Stimulated activated CD4-positive, alpha-beta T cell treated with anti-CD3 and anti-CD28 coated beads, TNF-alpha, amount 100 ng/mL, for 24 hours (primary cell): Measurements from ENCODE around the gene LCN9.
"Not testable (repeated sequence)": the region's sequence is repeated elsewhere in the genome, so short reads cannot be mapped to it uniquely, and the experiment has no call there.

Source experiments
- DNase-seq, 3 experiments: peaks; one replicate each; pipeline ENCODE4 v3.0.0-alpha.2; 2020; ENCODE audit warnings: low read depth in 3 of 3

The LCN9 gene

DNA sequence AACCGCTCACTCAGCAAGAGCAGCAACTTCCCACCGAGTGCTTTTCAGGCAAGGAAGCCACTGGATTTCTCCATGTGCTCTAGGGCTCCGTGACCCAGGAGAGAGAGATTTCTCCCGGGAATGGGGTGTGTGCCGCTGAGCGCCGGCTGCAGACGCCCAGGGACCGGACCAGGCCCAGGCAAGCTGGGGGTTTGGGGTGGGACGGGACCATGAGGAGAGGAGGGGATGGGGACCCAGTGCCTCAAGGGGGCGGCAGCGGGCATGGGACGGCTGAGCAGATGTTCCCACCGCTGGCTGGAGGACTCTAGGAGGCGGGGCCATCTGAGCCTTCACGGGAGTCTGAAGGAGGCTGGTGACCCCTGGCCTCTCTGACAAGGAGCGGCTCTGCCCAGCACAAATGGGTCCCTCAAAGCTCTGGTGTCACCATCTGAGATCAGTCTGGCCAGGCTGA lies 8.5 kb downstream of the LCN9 start:
- no peak for DNase-seq

DNA sequence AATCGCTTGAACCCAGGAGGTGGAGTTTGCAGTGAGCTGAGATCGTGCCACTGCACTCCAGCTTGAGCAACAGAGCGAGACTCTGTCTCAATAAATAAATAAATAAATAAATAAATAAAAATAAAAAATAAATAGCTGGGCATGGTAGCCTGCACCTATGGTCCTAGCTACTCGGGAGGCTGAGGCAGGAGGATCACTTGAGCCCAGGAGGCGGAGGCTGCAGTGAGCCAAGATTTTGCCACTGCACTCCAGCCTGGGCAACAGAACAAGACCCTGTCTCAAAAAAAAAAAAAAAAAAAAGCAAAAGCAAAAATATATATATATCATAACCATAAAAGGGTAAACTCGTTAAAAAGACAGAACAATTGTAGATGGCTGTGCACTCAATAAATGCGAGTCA lies 9.7 kb downstream of the LCN9 start:
- not testable (repeated sequence) for DNase-seq

DNA sequence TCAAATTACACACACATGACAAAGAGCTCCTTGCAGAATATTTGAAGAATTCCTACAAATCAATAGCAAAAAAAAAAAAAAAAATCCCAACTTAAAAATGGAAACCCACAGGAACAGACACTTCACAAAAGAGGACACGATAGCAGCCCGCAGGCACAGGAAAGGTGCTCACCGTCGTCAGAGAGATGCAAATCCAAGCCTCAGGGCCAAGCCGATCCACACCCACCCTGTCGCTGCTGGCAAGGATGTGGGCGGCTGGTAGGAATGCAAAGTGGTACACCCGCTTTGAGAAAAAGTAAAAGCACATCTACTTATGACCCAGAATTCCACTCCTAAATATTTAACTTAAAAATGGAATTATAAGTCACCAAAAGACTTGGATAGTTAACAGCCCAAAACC lies 10.8 kb downstream of the LCN9 start:
- no peak for DNase-seq

DNA sequence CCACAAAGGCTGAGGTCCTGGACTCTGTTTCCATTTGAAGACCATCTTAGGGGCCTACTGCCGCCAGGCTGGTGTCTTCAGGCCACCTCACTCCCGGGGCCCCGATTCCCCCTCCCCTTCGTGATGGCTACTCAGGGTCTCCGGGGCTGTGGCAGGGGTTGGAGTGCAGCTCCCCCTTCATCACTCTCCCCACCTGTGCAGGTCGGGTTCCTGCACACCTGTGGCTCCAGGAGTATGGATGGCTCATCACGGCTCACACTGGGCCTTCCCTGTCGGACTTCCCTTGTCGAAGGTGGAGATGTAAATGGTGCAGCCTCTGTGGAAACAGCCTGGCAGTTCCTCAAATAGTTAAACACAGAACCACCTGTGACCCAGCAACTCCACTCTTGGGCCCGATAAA lies 11.9 kb downstream of the LCN9 start:
- no peak for DNase-seq

DNA sequence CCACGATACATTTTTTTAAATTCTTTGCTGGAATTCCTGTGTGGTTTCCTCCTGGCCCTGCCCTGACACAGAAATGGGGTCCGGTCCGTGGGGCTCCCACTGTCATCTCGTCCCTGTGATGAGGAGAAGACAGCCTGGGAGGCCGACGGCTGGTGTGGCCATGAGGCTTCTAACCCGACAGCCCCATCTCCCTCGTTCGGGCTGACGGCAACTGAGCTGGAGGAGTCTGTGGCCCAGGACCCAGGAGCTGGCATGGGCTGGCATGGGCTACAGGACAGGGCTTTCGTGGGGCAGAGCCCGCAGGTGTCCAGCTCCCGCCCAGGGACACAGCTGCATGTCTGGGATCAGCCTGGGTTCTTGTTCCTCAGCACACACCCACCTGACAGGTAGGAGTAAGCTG lies 13.8 kb downstream of the LCN9 start:
- no peak for DNase-seq

DNA sequence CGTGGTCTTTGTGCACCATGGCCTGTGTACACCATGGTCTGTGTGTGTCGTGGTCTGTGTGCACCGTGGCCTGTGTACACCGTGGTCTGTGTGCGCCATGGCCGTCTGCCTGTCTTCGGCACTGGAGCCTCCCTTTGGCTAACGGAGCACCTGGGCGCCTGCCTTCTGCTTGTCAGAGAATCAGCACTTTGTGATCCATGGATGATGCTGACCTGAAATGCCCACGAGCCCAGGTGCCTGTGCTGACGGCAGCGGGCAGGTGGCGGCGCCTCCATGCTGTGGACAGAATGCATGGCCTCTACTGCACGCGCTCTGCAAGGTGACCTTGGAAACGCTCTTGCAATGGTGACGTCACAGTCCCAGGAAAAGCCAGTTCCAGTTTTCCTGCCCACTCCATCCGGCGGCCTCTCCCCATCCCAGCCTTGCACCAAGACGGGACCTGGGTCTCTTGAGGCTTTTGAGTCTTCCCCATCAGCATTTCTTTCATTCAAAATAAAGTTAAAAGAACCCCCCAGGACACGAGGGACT lies 14.6 kb downstream of the LCN9 start:
- DNase-seq = no peak

DNA sequence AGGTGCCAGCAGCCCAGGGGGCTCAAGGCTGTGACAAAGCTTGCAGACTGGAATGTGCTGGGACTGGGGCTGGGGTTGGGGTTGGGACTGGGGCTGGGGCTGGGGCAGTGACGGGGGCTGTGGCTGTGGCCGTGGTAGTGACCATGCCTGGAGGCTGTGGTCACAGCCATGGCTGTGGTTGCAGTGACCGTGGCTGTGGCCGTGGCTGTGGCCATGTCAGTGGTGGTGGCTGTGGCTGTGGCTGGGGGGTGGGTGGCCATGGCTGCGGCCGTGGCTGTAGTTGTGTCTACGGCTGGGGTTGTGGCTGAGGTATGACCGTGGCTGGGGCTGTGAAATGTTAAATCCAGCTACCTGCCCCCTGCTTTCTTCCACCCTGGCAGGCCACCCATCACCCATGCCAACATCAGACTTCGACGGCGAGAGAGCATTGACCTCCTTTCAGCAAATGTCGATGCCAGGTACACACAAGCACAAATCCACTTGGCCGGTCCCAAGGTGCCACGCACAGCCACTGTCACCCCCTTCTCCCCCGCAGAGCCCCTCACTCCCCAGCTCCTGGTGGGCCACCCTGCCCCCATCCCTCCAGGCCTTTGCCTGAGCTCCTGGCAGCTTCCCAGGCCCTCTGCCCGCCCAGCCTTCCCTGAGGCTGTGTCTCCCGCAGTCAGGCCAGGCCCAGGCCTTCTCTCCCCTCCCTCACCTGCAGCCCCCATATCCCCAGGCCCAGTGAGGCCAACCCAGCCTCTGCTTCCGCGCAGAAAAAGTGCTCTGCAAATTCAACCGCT lies 15.3 kb downstream of the LCN9 start:
- DNase-seq = no peak

DNA sequence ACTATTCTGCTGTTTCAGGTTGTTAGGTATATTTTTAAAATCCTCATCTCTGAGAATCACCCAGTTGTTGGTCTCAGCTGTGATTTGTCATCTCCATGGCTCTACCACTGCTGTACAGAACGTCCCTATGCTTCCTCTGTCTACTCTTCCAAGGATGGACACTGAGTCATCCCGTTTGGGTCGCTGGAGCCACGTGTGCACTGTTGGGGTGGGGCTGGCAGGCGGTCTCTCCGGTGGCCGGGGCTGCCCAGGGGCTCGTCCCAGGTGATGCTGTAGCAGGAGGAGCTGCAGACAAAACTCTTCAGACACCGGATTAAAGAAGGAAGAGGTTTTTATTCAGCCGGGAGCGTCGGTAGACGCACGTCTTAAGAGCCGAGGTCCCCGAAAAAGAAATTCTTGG lies 16.9 kb downstream of the LCN9 start:
- no peak for DNase-seq

DNA sequence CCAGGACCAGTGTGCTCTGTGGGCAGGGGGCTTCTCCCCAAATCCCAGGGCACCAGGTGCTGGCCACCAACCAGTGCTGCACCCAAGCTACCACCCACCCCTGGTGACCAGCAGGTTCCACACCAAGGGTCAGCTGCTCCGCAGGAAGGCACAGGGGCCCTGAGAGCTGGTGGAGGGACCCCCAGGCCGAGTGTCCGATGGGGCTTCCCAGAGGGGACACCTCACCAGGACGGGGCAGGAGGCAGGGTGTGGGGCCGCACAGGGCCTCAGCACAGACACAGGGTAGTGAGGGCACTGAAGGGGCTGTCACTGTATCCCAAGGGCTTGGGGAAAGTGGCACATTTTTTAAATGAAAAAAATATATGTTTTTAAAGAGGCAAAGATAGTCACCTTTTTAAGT lies 18.1 kb downstream of the LCN9 start:
- no peak for DNase-seq

DNA sequence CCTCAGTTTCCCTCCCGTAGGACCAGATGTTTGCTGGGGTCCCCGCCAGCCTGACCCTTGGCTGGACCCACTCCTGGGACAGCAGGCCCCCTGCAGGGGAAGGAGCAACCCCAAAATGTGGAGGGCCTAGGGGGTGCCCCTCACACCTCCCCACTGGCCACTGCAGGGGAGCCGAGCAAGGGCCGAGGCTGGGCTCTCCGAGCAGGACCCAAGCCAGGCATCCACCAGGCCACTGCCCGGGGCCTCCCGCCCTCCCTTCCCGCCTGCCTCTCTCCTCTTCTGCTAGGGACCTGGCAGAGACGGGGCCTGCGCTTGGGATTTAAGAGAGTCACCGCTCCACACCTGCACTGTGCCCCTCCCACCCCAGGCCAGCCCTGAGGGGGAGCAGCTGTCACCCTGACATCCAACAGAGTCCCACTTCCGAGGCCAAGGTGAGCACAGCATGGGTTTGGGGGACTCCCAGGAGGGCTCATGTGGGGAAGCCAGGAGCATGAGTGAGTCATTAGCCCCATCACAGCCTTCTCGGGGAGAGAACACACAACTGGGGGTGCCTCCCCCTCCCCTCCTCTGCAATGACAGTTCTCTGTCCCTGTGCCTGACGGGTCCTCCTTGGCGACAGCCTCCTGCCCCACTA lies 20.4 kb downstream of the LCN9 start:
- DNase-seq = no peak

DNA sequence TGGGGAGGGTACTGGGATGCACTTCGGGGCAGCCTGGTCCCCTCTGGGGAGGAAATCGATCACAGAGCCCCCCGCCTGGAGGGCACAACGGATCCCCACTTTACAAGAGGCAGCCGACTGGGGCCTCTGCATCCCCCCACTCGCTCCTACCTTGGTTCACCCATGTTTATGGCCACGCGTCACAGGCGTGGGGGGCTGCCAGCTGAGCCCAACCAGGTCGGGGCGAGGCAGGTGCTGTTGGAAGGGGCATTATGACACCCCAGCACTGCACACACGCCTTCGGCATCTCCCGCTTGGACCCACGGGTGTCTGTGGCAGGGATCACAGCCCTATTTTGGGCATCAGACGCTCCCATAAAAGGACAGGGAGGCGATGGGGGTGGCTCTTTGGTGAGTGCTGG lies 21.6 kb downstream of the LCN9 start:
- DNase-seq = no peak

DNA sequence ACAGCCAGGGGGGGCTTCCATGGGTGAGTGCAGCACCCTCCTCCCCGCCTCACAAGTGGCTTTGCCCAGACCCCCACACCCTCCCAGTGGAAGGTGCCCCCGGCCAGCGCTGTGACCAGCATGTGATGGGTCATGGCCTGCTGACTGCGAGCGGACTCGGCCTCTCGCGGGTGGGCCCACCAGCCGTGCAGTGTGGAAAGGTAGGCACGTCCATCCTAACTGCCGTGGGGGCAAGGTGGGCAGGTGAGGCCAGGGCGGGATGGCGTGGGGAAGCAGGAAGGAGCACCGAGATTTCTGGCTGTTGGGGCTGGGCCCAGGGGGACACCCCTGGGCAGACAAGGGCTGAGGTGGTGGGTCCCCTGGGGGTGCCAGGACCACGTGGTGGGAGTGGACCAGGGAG lies 24.1 kb downstream of the LCN9 start:
- DNase-seq = no peak

DNA sequence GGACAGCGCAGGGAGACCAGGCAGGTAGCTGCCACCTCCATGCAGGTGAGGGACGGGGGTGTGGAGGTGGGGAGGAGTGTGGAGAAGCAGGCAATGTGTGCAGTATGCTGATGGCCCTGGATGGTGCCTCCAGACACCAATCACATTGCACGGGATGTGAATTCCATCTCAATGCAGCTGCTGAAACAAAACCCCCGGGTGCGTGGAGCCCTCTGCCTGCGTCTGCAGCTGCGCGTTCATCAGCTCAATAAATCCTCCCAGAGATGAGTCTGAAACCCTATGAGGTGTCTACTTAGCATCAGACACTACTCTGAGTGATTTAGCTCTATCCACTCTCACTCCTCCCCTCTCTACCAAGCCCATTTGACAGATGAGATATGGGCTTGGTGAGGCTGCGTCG lies 25.9 kb downstream of the LCN9 start:
- no peak for DNase-seq

DNA sequence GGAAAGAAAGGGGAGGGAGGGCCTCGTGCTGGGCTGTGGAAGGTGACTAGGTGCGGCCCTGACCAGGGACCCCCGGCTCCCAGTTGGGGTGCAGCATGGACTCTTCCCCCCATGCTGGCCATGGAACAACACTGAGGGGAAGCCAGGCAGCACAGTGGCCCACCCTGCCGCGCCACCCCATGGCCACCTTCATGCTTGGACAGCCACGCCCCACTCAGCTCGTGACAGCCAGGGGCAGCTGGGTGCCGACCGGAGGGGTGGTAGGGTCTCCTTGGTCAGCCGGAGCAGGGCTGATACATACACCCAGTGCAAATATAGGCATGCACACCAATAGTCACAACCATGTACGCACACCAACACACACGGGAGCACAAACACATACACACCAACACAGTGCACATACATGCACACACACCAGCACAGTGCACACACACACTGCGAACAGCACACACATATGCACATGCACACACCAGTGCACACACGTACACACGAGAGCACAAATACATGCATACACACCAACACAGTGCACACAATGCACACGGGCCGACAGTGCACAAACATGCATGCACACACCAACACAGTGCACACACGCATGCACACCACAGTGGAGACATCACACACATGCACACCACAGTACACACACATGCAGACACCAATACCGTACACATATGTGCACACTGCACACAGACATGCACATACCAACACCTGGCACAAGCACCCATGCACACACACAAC lies 27.9 kb downstream of the LCN9 start:
- DNase-seq = no peak

DNA sequence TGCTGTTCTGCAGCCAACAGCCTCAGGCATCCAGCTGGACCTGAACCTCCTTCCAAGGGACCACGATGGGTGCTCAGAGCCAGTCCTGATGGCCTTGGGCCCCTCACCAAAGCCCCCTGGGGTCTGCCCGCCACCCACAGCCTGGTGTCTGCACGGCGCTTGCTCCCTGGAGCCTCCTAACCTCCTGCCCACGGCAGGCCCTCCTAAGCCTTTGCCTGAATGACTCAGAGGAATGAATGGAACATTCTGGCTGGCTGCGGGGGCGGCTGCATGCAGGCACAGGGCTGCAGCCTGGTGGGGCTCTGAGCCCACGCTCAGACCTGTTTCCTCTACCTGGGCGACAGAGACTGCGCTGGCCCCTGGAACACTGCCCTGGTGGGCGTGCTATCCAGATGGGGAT lies 29.3 kb downstream of the LCN9 start:
- DNase-seq = no peak

DNA sequence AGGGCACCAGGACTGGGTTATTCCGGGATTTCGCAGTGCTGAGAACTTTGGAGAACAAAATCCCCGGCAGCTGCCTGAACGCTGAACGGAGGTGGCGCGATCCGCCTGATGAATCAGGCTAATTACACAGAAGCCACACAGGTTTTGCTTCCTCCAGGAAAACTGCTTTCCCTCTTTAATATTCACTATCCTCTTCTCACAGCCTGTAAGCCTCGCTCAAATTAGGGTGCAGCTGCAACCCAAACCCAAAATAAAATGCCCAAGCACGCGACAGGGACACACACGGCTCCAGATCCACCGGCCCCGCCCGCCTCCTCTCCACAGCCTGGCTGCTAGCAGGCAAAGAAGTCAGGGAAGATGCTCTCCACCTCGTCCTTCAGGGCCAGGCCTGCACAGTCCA lies 30.2 kb downstream of the LCN9 start:
- no peak for DNase-seq

DNA sequence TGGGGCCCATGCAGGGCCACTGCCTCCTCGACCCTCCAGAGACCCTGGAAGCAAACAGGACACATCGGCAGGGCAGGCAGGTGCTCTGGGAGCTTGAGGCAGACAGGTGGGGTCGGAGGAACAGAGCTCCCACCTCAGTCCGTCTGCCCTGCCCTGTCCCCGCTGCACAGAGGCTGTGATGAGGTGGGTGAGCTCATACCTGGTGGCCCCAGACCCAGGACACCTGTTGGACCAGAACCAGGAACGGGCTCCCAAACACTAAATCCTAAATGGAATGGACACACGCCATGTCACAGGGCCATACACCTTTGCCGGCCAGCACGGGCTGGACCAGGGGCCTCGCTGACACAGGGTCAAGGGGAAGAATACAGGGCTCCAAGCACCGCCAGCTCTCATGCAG lies 30.7 kb downstream of the LCN9 start:
- DNase-seq = no peak

DNA sequence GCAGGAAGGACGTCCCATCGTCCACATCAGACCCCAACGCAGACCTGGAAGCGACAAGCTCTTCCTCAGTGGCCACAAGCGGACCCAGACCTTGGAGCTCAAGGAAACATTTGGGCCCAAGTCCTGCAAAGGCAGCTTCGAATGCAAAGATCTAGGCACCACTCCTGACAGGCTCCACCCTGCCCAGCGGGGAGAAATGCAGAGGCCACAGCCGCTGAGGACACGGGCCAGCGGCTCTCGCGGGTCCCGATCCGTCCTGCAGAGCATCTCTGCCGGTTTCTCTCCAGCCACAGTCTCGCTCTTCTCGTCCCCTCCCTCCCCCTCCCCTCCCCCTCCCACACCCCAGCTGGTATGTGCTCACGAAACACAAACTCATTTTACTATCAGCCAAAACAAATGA lies 31.3 kb downstream of the LCN9 start:
- DNase-seq = no peak

DNA sequence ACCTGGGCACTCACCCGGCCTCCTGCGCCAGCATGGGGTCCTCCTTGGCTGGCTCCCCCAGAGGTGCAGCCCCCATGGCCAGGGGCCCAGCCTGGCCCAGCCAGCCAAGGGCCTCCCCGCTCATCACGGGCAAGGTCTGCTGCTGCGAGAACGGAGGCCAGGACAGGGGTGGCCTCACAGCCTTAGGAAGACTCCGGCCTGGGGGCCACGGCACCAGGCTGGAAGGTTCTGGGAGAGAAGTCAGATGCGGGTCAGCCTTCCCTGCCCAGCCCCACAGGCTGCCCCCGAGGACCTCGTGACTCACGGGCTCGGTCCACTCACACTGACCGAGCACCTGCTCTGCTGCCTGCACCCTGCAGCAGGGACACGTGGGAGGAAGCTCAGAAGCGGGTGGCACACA lies 31.9 kb downstream of the LCN9 start:
- DNase-seq = no peak

DNA sequence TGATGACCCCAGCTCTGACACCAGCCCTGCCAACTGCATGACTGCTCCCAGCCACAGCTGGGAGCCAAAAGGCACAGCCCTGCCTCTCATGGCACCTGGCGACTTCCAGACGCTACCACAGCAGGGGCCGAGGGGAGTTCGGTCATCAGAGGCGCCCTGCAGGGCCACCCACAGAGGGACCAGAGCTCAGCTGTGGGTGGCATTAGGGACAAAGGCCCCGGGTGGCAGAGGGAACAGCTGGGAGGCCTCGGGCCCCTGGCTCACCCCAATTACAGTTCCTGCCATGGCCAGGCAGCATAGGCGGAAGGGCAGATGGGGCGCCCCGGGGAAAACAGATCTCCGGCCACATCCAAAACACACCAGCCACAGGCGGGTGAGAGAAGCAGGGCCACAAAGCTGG lies 32.5 kb downstream of the LCN9 start:
- DNase-seq = no peak

DNA sequence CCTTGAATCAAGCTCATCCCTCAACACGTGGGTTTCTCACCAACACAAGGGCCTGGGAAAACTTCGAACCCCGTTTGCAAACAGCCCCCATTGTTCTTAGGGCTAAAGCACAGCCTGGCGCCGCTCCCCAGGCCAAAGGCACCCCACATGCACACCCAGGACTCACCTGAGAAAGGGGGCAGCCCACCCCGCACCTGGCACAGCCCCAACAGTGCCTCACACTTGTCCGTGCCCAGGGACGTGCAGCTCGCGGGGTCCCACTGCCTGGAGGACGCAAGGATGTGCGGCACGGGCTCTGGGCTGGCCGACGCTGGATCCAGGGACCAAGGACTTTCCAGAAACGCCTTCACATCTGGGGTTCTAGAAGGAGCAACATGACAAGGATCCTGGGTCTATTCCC lies 33.3 kb downstream of the LCN9 start:
- no peak for DNase-seq

DNA sequence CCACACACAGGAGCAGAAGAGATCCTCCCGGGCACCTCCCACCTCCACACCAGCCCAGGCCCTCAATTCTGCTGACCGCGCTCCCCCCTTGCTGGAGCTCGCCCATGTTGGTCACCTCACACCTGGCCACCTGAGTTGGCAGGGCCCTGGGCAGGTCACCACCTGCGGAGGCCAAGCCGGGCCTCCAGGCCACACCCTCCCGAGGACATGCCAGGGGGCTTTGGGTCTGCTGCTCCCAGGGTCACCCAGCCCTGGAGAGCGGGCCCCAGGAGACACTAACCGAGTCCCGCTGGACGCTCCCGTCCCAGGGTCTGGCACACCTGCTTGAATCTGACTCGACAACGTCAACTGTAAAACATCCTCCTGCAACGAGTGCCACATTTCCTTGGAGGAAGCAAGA lies 34.1 kb downstream of the LCN9 start:
- no peak for DNase-seq

DNA sequence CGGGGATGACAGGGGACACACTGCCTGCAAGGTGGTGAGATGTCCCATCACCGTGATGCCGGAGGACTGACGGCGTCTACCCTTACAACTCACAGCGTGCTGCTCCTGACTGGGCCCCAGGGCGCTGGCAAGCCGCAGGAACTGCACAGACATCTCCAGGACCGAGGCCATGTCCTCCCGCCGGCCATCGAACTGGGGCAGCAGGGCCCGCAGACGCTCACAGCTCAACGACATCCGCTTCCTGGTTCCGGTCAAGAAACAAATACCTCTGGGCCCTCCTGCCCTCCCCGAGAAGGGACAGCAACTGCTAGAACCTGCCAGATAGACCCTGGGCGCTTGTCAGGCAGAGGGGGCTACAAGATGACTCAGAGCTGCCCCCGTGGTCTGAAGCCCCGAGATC lies 35.1 kb downstream of the LCN9 start:
- no peak for DNase-seq
